MCF 10A (cell line): ENCODE results near the gene CA10. TPM values are rescaled to one million over a fixed set of nuclear protein-coding genes. Genes with fewer than 3 reads are reported as not detected.
A peak's percentile ranks its signal among the peaks of the same experiment; 100 is the strongest.

Experiments
- BruUV-seq: library from RNA; stranded (reverse); fragments of 400-500 nt; replicated peaks from 2 replicates; lab custom pipeline; 2021; lab: Mats Ljungman, UMichigan
- CTCF ChIA-PET: fragments of 300-600 bp; sonication (Branson Sonifier 250); formaldehyde crosslinking; extraction: SDS; loops from one replicate; lab custom pipeline; 2021; ENCODE audit warnings: antibody characterized with exemption, inconsistent platforms; lab: Yijun Ruan, JAX
- POLR2A ChIA-PET: fragments of 300-600, 350-650 bp; sonication (Branson Sonifier 250); formaldehyde crosslinking; extraction: SDS; loops from one replicate; lab custom pipeline; 2020; ENCODE audit warnings: antibody characterized with exemption, inconsistent platforms; lab: Yijun Ruan, JAX
- DNase-seq: peaks from one replicate; pipeline ENCODE4 v3.0.0-alpha.2; 2018; ENCODE audit not compliant: unreplicated experiment
- H3K27ac Mint-ChIP-seq: one replicate; pipeline ENCODE4 v1.8.0; 2022; ENCODE audit warnings: mild to moderate bottlenecking, low read depth, mixed read lengths; ENCODE audit not compliant: unreplicated experiment
- H3K27me3 Mint-ChIP-seq: one replicate; pipeline ENCODE4 v1.8.0; 2022; ENCODE audit warnings: mixed read lengths; ENCODE audit not compliant: insufficient read depth, unreplicated experiment
- H3K36me3 Mint-ChIP-seq: one replicate; pipeline ENCODE4 v1.8.0; 2022; ENCODE audit warnings: mild to moderate bottlenecking, moderate library complexity, mixed read lengths; ENCODE audit not compliant: insufficient read depth, unreplicated experiment
- H3K4me1 Mint-ChIP-seq: one replicate; pipeline ENCODE4 v1.8.0; 2022; ENCODE audit warnings: mixed read lengths; ENCODE audit not compliant: insufficient read depth, unreplicated experiment
- H3K4me3 Mint-ChIP-seq: one replicate; pipeline ENCODE4 v1.8.0; 2022; ENCODE audit warnings: mild to moderate bottlenecking, moderate library complexity, mixed read lengths; ENCODE audit not compliant: unreplicated experiment
- H3K9me3 Mint-ChIP-seq: one replicate; pipeline ENCODE4 v1.8.0; 2022; ENCODE audit warnings: mixed read lengths; ENCODE audit not compliant: unreplicated experiment
- intact Hi-C: fragments of 100-400 bp; cut with micrococcal nuclease; formaldehyde crosslinking; loops from 2 replicates; pipeline ENCODE4 v1.14.1; 2022
- total RNA-seq: library from RNA; stranded (reverse); gene quantifications from 2 replicates; pipeline ENCODE4 v1.2.3, GENCODE V29; 2022
- TF ChIP-seq, protein P1 (sequence below): fragments of 200-600 bp; IDR thresholded peaks from one replicate; pipeline ENCODE4 v1.8.0; 2022; ENCODE audit warnings: antibody characterized with exemption, mild to moderate bottlenecking; ENCODE audit not compliant: unreplicated experiment

CA10 gene
- total RNA-seq, 1 experiment from 2014 or later, result not detected

- Mint-ChIP-seq H3K27ac (no peak overlapping the region), H3K9me3 (no peaks in the 10 kb centered on the region), H3K4me1 (peaks cover 42% of the 10 kb centered on the region), H3K4me3 (no peak overlapping the region), H3K27me3 (no peaks in the 10 kb centered on the region), H3K36me3 (no peaks in the 10 kb centered on the region)
- no peak for DNase-seq
- no TSS peak for BruUV-seq
- ChIA-PET CTCF (no interaction called here), POLR2A (no interaction called here)
- TF ChIP-seq, protein P1, sequence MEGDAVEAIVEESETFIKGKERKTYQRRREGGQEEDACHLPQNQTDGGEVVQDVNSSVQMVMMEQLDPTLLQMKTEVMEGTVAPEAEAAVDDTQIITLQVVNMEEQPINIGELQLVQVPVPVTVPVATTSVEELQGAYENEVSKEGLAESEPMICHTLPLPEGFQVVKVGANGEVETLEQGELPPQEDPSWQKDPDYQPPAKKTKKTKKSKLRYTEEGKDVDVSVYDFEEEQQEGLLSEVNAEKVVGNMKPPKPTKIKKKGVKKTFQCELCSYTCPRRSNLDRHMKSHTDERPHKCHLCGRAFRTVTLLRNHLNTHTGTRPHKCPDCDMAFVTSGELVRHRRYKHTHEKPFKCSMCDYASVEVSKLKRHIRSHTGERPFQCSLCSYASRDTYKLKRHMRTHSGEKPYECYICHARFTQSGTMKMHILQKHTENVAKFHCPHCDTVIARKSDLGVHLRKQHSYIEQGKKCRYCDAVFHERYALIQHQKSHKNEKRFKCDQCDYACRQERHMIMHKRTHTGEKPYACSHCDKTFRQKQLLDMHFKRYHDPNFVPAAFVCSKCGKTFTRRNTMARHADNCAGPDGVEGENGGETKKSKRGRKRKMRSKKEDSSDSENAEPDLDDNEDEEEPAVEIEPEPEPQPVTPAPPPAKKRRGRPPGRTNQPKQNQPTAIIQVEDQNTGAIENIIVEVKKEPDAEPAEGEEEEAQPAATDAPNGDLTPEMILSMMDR, result no peak
- intact Hi-C loops, result no loop called here
Measured at GRCh38 chr17:52149626-52150025, 8.9 kb downstream of the CA10 start.

DNA sequence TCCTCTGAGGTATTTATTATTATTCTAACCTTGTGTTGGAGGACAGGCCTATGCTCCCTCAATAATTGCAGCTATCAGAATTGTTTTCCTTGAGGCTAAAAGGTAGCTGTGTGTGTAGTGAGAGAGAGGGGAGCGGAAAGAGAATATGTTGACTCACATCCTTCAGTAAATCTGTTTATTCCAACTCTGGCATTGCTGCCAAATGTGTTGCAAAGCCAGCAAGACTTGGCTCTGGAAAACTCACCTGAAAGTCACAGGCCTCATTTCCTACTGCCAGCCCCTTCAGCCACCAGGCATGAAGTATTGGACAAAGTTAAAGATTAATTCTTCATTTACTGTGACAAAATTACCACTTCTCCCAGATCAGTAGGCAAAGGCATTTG, 9.6 kb downstream of the CA10 start:
- peak; percentile 88 for DNase-seq
- Mint-ChIP-seq H3K4me1 (peaks cover 45% of the 10 kb centered on the region), H3K27ac (peak overlapping the region; percentile 73), H3K9me3 (no peaks in the 10 kb centered on the region), H3K27me3 (no peaks in the 10 kb centered on the region), H3K4me3 (no peak overlapping the region), H3K36me3 (no peaks in the 10 kb centered on the region)
- ChIA-PET CTCF (interaction anchor here (1.4 kb wide), 1 partner anchor 22 kb away, joined by 4 read pairs; no protein-coding TSS in a partner anchor), POLR2A (no interaction called here)
- BruUV-seq, result no TSS peak
- TF ChIP-seq, protein P1, result no peak
- intact Hi-C loops, result no loop called here

- BruUV-seq, result no TSS peak
- peaks cover 45% of the 10 kb centered on the region for H3K4me1 Mint-ChIP-seq
- ChIA-PET POLR2A (no interaction called here), CTCF (interaction anchor here (0.8 to 1.4 kb wide), 2 partner anchors 22 to 41 kb away, joined by 4 to 5 read pairs; no protein-coding TSS in a partner anchor)
- H3K36me3 Mint-ChIP-seq, result no peaks in the 10 kb centered on the region
- H3K9me3 Mint-ChIP-seq, result no peaks in the 10 kb centered on the region
- H3K27ac Mint-ChIP-seq, result peak overlapping the region; percentile 73
- H3K27me3 Mint-ChIP-seq, result no peaks in the 10 kb centered on the region
- TF ChIP-seq, protein P1, result no peak
- peak; percentile 16 for DNase-seq
- intact Hi-C loops, result no loop called here
- no peak overlapping the region for H3K4me3 Mint-ChIP-seq
Measured at GRCh38 chr17:52148288-52148968, 10.1 kb downstream of the CA10 start.

DNA sequence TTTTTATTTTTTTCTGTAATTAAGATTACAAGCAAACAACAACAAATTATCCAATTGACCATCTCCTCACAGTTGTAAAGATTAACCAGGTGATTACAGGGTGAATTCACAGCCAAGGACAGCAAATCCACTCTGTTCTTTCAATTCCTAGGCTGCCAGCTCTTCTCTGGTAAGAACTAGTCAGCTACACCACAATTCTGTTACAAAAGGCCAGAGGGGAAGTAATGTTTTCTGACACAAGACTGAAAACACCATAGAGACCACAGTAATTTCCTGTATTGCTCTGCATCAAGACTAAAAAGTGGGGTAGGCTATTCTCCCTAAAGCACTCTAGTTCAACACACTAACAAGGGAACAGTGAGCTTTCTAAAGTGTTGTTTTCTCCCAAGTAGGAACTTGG, 10.6 kb downstream of the CA10 start:
- Mint-ChIP-seq H3K9me3 (no peaks in the 10 kb centered on the region), H3K27ac (peak overlapping the region; percentile 73), H3K36me3 (no peaks in the 10 kb centered on the region), H3K4me1 (peaks cover 45% of the 10 kb centered on the region), H3K27me3 (no peaks in the 10 kb centered on the region), H3K4me3 (no peak overlapping the region)
- DNase-seq, result peak; percentile 49
- TF ChIP-seq, protein P1, result no peak
- ChIA-PET CTCF (interaction anchor here (0.8 to 1.4 kb wide), 2 partner anchors 23 to 41 kb away, joined by 4 to 5 read pairs; no protein-coding TSS in a partner anchor), POLR2A (no interaction called here)
- BruUV-seq, result no TSS peak
- intact Hi-C loops, result no loop called here
